DMS53 (cell line): Measurements from ENCODE around the gene MARK1.

Source experiments
- DNase-seq: peaks from one replicate; lab custom pipeline; 2025; lab: John Stamatoyannopoulos, UW

Gene MARK1

DNA sequence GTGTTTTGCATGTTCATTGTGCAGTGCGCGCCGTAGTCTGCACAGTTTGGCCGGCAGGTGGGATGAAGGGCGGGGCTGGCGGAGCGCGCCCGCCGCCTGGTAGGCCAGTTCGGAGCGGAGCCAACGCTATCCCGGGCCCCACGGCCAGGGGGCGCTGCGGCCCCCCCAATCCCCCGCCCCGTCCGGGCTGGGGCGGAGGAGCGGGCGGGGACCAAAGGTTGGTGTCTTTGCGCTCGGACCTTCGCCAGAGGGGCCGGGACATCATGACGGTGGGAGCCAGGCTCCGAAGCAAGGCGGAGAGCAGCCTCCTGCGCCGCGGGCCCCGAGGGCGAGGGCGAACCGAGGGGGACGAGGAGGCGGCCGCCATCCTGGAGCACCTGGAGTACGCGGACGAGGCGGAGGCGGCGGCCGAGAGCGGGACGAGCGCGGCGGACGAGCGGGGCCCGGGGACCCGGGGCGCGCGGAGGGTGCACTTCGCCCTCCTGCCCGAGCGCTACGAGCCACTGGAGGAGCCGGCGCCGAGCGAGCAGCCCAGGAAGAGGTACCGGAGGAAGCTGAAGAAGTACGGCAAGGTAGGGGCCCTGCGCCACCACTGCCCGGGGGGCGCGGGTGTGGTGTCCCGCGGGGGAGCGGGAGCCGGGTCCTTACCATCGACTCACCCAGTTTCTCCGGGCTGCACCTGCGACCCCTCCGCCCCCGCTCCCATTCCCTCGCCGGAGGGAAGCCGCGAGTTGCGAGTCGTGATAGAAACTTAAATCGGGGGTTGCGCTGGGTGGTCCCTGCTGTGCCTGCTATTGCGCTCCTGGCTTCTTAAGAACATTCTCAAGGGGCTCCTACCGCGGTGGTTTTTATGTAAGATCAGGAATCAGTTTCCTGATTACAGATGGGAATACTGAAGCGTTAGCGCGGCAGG is 162.5 kb downstream of the MARK1 start, which contains the start of gene C1orf115:
TSS of gene C1orf115 (plus strand) at position 224 of the 913 bp plus-strand sequence. CDS start at position 264, 40 bp downstream.
- peak; percentile 90 for DNase-seq

DNA sequence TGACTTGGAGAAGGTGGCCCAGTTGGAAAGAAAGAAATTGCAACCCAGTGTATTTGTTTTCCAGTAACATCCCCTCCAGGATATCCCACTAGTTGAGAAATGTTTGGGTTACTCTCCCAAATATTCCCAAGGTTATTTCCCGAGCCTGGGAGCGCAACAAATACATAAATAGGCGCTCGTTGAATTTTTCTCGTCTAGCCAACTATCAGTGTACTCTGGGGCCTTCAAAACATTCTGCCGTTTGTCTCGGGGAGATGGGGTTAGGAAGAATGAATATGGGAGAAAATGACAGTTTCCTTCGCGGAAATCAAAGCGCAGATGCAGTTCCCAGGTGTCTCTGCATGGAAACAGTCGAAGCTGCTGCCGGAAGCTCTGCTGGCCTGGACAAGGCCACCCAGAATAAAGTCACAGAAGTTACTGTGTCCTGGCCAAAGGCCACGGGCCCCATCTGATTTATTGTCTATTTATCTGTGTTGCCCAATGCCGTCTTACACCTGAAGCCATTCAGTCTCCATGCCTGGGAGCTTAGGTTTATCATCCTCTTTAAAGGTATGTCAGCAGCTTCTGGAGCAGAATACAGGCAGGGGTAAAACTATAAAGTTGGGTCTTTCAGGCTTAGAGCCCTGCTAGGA is 163.2 kb downstream of the MARK1 start:
- no peak for DNase-seq

DNA sequence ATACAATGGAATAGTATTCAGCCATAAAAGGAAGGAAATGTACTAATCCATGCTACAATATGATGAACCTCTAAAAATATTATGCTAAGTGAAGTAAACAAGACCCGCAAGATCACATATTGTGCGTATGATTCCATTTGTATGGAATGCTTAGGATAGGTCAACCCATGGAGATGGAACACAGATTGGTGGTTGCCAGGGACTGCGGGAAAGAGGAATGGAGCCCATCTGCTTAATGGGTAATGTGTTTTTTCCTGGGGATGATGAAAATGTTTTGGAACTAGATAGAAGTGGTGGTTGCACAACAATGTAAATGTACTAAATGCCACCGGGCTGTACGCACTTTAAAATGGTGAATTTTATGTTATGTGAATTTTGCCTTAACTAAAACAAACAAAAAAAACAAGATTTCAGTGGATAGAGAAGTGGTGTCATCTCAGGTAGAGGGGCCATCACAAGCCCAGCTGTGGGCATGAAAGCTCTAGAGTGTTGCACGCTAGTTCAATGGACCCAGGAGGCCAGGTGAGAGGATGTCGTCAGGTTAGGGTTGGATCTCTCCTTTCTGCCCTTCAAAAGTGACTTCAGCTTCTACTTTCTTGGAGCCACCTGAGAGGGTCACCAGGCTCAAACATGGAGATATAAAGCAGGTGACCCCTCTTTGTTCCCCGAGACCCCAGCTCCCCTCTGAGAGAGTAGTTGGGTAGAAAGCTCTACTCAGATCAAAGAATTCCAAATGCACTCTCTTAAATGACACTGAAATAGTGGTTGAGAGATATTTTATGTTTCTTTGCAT is 164.7 kb downstream of the MARK1 start:
- DNase-seq = no peak

DNA sequence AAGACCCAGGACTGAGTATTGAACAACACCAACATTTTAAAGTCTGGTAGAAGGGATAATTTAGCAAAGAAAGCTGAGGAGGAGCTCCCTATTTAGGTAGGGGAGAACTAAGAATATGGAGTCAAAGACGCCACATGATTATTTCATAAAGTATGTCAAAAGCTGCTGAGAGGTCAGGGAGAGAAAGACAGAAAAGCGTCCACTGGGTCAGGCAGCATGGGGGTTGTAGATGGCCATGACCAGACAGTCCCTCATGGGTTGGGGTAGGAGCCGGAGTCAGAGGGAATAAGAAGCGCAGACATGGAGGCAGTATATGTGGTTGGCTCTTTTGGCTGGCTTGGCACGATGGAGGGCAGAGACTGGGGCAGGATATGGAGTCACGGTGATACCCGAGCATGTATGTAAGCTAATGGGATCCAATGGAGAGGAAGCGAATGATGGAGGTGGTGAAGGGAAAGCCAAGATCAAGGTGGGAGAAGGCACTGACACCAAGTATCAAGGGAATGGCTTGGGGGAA is 167.0 kb downstream of the MARK1 start:
- no peak for DNase-seq

DNA sequence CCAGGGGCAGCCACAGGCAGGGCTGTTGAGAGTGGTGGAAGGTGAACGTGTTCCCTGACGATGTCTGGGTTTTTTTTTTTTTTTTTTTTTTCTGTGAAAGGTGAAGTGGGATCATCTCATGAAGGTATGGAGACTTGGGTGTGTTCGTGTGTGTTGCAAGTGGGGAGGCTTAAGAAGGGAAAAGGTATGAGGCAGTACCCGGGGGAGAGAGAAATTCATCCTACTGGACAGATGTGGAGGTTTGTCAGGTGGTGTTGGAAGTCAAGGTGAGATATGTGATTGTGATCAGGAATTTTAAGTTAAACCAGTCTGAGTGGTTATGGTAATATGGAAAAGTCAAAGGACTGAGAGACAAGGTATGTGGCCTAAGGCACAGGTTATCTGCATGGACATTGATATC is 167.5 kb downstream of the MARK1 start:
- DNase-seq = no peak

DNA sequence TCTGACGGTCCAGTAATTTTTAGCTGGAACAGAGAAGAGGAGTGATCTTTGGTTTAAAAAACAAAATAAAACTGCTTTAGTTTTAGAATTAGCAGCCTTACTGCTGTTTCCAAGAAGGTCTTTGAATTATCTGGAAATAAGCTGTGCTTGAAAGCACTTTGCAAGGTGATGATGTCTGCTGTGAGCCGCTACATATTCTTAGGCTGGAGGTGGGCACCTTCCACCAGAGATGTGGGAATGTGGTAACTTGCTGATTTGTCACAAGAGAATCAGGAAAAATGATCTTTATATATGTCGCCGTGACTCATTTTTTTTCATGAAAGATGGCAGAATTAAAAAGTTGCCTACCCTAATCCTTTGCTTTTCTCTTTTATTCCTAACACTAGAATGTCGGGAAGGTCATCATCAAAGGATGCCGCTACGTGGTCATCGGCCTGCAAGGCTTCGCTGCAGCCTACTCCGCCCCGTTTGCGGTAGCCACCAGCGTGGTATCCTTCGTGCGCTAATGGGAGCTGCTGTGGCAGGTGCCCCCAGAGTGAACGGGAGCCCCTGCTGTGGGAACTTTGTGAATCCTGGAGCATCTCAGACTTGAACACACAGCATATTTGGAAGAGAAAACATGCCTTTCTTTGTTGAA is 168.4 kb downstream of the MARK1 start:
- no peak for DNase-seq

DNA sequence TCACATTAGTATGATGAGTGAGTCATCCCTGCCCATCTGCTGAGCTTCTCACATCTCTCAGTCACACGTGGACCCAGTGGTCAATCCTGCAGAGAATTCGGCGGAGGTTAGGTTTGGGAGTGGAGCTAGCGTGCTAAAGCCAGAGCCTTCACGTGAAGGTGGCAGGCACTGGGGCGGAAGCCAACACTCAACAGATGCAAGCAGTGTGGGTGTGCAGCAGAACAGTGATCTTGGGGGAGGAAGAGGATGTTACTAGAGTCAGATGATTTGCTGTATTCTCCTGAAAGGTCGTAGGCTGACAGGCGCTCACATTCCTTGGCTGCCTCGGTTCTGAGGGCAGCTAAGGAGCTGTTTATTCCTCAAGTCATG is 168.9 kb downstream of the MARK1 start:
- DNase-seq = peak; percentile 45

DNA sequence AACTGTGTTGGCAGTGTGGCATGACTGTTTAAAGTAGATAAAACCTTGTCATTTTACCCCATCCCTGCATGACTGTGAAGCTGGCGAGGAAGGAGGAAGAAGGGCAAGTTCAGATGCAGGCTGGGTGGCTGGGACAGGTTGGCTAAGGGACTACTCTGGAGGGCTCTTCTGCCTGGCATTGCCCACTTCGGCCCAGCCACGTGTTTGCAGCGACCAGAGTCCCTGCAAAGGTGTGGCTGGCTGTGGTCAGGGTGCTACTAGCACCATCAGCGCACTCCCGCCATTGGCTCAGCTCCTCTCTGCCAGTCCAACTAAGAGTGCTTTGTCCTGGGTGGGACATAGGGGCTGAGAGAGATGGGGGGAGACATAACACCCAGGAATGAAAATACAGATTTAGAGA is 169.4 kb downstream of the MARK1 start:
- no peak for DNase-seq

DNA sequence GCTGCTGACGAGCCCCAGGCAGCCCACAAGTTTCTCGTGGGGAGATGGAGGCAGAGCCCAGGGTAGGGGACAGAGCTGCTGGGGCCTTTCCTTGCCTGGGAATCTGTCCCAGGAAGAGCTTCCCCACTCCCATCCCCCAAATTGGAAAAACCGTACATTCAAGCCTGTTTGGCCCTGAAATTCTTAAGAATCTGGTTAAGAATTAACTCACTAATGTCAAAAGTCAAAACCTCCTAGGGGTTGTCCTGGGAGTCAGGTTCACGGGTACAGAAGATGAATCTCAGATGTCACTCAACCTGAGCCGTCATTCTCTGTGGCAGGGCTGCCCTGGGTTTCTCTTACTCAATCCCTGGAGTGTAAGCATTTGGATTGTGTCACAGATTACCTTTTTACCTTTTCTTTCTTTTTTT is 170.7 kb downstream of the MARK1 start:
- no peak for DNase-seq

DNA sequence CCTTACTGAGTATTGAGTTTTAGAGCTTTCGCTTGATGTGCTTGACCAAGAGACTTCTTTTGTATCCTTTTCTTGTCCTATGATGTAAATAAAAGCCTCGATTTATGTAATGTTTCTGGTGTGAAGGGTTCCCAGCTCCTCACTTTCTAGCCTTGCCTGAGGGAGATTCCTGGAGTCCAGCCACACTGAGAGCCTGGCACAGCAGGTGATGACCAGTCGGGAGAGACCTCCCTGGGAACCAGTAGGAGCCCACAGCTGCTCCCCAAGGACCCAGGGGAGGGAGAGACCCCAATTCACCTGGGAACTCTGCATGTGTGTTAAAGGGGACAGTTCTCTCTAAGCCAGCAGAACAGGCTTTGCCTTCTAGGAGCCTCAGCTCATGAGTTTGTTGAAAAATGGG is 171.1 kb downstream of the MARK1 start:
- DNase-seq = no peak

DNA sequence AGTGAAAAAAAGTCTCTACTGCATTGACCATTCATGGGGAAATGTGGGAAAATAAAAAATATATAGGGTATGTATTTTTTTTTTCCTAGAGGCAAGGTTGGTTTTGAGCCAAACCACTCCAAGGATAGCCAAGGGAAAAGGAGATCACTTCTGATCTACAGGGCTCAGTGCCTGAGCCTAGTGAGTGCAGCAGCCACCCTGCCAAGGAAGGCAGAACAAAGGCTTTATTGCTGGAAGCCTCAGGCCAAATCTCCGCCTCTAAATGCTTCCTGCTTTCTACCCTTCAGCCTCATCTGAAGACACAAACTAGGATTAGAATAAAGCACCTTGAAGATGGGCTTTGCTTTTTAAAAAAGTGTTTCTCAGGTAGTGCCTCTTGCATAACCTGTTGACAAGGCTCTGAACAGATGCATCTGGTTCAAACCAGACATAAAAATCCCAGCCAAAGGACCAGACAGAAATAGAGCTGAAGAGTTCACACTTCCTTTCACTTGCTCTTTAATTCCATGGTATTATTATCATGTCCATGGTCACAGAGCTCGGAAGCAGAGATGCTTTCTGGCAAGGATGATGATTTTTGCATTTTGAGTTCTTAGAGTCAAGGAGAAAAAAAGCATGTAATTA is 172.7 kb downstream of the MARK1 start:
- DNase-seq = no peak

DNA sequence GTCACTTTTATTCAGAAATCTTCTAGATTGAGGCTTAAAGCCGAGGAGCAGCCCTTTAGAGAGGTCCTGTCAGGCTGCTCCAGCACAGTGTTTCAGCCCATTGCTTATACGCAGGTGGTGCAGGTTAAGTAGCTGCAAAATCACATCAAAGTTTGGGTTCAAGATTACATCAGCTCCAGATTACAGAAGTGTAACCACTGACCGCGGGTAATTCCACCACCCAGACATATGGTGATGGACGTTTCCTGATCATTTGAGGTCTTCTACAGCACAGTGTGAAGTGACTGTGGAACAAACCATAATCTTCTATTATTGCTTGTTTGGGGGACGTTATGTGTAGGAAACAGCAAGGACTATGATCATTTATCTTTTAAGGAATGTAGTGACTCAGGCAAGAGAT is 174.0 kb downstream of the MARK1 start:
- no peak for DNase-seq

DNA sequence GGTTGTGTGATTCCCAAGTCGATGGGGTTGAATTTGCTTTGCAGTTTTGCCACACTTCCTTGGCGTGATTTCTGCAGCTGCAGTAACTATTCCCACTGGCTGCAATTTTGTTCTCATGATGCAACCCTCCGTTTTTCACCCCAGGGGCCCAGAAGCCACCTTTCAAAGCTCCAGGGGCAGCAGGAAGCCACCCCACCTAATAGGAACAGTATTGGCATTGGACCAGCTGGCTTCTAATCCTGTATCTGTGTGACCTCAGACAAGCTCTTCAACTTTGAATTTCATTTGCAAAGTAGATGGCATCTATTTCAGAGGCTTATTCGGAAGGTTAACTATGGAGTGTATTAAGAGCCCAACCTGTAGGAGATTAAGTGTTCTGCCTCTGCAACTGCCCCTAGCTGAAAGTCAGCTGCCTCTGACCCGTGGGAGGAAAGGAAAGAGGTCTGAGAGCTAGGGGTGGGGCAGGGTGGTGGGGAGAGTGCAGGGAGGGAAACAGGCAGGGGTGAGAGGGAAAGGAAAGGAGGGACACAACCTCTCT is 174.9 kb downstream of the MARK1 start:
- DNase-seq = no peak

DNA sequence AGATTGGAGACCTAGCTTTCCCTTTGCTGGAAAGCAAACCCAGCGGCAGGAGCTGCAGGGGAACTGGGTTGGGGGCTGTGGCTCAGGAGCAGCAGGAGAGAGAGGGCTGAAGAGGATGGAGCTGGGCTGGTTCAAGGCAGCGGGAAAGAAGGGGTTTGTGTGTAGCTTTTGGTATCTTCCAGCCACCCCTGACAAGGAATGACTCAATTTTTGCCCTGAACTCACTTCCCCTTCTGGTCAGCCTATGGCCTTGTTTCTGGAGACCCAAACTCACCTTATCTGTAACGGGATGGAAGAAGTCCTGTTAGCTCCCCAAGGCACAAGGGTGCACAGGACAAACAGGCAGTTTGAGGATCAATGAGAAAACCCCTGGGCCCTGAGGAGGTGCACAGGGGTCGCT is 175.4 kb downstream of the MARK1 start:
- no peak for DNase-seq

DNA sequence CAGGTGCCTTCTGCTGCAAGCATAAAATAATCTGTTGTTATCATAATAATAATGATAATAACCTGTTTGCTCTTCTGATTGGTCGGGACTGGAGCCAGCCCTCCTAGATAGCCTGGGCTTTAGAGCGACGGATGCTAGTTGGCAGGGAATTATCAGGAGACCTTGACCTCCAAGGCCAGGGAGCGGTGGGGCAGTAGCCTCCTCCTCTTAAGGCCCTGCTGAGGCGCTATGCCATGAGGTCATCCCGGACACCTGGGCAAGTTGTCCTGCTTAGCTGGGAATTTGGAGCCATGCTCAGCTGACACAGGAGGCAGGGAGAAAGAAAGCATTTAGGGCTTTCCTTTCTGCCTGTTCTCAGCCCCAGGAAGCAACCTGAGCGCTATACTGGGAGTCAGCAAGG is 177.8 kb downstream of the MARK1 start:
- no peak for DNase-seq

DNA sequence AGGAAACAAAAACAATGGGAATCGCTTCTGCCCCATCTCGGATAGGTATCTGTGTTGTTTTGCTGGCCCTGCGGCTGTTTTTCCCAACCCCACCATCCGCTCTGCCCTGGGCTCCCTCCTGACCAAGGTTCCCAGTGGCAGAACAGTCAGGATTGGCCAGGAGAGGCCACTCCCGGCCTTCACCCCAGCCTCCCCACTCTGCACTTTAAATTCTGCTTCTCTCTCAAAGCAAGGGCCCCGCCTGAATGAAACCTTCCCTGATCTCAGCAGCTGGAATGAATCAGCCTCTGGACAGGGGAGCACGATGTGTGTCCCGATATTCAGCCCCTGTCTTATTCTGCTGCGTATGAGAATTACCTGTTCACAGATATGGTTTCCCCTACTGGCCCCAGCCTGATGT is 178.5 kb downstream of the MARK1 start:
- DNase-seq = no peak

DNA sequence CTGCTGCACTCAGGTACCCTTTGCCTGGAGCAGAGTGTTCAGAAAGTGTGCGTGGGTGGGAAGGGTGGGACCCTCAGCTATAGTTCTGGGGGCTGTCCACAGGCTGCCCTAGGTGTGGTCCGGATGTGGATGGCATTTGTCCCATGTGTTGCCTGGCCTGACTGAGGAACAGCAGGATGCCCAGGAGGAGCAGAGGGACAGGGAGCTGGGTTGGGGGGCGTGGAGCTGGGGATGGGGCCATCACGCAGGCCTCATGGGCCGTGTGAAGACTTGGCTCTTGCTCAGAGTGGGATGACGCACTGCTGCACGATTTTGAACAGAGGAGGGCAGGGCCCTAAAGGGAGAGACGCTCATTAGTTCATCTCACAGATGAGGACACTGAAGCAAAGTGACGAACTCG is 179.2 kb downstream of the MARK1 start:
- no peak for DNase-seq

DNA sequence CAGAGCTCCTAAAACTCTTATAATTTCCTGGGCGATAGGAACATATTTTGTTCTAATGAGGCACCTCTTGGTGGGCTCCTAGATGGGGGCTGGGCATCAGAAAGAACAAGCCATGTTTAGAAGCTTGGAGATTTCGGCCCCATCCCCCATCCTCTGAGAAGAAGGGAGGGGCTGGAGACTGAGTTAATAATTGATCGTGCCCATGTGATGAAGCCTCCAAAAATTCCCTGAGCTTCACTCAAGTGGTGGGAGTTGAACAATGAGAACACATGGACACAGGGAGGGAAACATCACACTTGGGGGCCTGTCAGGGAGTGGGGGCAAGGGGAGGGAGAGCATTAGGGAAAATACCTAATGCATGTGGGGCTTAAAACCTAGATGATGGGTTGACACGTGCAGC is 180.3 kb downstream of the MARK1 start:
- DNase-seq = no peak

DNA sequence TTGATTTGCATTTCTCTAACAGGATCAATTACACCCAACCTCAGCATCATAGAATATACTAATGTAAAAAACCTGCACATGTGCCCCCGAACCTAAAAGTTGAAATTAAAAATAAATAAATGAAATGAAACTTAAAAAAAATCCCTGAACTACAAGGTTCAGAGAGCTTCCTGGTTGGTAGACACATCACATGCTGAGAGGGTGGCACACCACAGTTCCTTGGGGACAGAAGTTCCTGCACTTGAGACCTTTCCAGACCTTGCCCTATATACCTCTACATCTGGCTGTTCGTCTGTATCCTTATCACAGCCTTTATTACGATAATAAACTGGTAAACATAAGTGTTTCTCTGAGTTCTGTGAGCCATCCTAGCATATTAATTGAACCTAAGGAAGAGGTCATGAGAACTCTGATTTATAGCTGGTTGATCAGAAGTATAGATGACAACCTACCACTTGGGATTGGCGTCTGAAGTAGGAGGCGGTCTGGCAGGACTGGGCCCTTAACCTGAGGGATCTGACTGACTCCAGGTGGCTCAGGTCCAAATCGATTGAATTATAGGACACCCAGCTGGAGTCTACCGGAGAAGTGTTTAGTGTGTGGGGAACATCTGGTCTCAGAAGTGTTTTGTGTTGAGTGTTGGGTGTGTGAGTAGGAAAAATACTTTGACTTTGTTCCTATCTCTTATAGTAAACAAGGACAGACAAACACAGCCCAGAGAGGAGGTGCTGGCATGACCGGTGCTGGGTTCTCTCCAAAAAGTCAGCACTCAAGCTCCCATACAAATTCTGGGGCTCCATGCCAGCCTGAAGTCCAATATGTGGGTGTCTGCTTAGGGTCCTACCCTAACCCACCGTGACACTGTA is 181.2 kb downstream of the MARK1 start:
- DNase-seq = no peak

DNA sequence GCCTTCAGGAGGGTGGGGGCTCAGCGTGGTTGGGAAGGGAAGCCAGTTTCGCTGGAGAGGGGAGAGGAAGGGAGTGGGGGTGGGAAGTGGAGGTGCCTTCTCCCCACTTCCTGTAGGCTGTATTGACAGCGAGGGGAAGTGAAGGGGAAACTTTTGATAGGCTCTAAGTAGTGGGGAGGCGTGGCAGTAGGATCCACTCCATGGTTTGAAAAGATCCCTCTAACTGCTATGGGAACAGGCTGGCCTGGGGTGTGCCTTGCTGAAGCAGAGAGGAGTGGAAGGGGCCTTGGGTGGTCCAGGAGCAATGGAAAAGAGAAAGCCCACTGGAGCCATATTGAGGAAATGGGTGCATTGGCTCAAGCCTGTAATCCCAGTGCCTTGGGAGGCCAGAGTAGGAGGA is 182.4 kb downstream of the MARK1 start:
- DNase-seq = no peak
